IPS-18c (cell line): ENCODE data around the gene PADI6.

Source experiments
- H3K4me3 ChIP-seq: 2 replicates; pipeline ENCODE4 v1.7.0; 2013; ENCODE audit warnings: low read depth, mild to moderate bottlenecking, low read length, moderate library complexity; ENCODE audit not compliant: insufficient read depth
- H3K9me3 ChIP-seq: one replicate; pipeline ENCODE4 v1.6.1; 2013; ENCODE audit warnings: mild to moderate bottlenecking, low read length, moderate library complexity; ENCODE audit not compliant: control insufficient read depth, insufficient read depth

PADI6 gene

DNA sequence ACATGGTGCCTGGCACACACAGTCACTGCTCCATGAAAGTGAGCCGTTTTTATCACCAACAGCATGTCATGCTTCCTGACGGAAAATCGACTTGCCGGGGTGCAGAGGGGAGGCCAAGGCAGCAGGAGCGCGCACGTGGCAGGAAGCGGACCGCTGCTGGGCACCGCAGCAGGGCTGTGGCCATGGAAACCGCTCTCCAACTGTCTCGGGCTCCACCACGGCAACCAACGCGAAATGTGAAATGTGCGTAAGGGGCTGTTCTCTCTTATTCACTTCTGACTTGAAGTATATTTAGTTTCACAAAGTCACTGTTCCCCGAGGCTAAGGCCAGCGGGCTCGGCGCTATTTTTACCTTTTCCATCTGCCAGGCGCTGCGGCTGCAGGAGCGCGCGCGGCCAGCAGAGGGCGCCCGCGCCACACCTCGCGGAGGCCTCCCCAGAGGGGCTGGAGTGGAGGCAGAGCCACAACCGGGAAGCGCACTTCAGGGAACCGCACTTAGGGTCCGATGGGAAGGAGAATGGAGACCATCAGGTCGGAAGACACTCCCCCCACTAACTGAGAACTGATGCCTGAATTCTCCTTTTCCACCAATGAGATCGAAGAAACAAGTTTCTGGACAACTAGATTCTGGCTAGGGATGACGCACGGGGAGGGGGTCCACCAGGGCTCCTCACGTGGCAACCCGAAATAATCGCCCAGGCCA, 47.8 kb downstream of the PADI6 start:
- Histone ChIP-seq H3K9me3 (no peaks in the 10 kb centered on the region), H3K4me3 (no peak overlapping the region)

DNA sequence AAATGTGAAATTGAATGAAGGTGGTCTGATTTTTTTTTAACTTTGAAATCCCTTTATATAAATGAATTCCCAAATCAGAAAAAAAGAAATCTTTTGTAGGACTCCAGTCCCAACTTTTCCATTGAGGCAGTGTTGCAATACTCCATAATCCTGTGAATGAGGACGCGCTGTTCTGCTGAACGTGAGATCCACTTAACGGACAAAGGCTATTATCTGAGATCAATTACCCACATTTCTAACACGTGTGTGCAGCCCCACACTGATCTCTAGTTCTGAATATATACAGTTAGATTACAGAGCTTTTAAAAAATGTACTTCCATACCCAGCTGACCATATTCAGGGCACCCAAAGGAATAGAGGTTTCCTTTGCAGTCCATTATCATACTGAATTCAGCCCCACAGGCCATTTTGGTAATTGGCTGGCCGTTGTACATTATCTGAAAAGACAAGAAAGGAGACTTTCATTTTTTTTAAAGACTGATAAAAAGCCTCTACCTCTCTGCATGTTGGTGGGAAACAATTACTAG, 48.5 kb downstream of the PADI6 start:
- H3K4me3 ChIP-seq = no peak overlapping the region
- H3K9me3 ChIP-seq = no peaks in the 10 kb centered on the region

DNA sequence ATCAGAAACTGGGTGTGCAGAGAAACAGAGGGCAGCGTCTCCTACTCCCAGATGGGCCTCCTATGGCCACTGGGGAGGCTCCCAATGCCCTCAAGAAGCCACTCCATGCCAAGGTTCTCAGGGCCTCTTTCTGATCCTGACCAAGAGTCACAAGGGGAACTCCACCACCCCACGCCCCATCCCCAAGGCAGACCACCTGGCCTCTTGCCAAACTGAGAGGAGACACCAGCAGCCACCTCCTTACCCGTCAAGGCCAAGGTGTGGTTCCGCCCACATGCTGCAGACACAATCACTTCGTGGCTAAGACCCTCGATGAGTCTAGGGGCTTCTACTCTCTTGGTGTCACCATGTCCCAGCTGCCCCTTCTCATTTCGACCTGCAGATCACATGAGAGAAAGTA, 50.5 kb downstream of the PADI6 start:
- Histone ChIP-seq H3K4me3 (no peak overlapping the region), H3K9me3 (no peaks in the 10 kb centered on the region)

DNA sequence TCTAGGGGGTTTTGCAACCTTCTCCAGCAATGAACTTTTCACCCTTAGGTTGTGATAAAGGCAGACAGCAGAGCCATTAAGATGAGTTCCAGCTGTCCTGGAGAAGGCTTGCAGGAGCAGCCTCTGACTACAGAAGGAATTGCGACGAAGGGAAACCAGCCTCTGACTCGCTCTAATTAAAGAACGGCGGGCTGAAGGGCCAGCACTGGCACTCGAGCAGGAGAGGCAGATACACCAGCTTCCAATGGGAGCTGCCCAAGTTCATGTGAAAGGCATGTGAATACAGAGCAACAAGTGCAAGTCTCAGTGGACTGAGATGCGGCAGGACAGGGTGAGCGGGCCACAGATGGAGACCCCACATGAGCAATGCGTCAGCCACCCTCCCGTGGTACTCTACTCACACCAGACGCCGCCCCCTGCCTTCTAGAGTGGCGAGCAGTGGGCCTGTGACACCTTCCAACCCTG, 51.8 kb downstream of the PADI6 start:
- Histone ChIP-seq H3K4me3 (no peak overlapping the region), H3K9me3 (no peaks in the 10 kb centered on the region)

DNA sequence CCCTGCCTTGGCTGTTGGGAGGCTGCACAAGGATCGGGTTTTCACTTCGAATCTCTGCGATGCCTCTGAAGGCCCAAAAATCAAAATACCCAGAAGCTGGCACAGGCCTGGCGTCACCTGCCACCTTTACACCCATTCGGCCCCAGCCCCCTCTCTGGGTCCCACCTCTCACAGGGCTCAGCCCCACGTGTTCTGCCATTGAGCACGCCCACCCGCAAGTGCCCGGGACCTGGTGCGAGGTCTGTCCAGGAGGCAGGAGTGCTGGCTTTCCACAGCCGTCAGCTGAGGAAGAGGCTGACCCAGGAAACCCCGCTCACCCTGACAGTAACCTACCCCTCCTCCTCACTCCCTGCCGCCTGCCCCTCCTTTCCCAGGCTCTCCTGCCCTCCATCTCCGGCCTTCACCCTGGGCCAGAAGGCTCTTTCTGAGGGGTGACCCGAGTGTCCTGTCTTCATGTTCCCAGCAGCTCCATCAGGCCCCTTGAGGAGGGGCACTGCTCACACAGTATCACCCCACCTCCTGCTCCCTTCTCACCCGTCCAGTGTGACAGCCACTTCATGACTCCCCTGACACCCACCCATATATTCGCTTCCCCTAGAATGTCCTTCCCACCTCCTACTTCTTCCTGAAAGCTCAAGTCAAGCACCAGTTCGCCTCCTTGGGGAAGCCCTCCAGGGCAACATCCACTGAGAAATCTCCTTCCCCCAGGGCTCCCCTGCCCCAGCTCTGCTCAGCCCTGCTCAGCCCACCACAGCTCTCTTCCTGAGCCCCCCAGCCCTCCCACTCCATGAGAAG, 54.0 kb downstream of the PADI6 start:
- Histone ChIP-seq H3K9me3 (no peaks in the 10 kb centered on the region), H3K4me3 (no peak overlapping the region)

DNA sequence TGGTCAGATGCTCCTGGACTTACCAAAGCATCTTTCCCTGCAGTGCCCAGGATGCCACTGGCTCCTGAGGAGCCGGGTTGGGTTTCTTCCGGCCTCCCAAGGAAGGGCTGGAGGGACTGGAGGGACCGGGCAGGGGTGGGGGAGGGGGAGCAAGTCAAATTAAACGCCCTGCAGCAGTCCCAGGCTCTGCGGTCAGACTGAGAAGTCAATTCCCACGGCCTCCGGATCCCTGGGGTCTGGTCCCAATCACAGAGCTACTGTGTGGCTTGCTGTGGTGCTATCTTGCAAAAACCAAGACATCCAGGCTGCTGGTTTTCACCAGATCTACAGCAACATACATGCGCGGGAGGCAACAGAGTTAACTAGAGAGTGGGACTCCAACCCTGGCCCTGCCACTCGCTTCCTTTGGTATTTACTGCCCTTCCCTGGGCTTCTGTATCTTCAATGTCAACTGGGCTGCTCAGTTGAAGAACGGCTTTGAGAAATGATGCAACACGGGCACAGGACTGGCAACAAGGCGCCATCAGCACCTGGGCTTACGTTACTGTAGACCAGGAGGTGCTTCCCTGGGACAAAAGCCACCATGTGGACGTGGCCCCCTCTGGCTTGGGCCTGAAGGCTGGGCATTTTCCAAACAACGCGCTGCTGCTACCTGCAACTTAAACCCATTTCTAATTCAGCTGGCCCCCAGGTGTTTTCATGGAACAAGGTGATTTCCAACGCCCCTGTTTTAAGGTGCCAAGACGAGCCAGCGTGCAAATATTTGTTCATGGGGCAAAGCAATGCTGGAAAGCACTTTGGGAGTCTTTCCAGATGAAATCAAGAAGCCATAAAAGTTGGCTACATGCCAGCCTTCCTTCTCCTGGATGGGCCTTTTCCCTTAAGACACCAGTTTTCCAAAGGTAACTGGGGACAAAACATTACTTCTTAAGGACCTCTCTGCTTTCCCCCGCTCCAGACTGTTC, 56.0 kb downstream of the PADI6 start:
- H3K4me3 ChIP-seq = no peak overlapping the region
- no peaks in the 10 kb centered on the region for H3K9me3 ChIP-seq

DNA sequence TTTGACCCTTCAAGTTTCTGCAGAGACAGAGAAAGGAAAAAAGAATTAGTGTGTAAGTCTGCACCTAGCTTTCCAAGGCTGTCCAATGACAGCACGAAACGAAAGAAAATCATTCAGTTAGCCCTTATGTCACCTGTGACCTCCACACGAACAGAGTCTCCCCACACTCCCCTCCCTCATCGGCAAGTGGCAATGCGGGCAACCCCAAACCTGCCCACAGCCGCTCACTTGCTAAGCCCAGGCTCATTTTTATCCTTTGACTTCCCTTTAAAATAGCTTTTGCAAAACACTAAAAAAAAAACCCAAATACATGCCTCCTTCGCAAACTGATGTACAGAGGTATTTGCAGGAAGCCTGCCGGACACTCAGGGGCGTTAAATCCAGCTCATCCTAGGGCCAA, 57.2 kb downstream of the PADI6 start:
- Histone ChIP-seq H3K4me3 (no peak overlapping the region), H3K9me3 (no peaks in the 10 kb centered on the region)

DNA sequence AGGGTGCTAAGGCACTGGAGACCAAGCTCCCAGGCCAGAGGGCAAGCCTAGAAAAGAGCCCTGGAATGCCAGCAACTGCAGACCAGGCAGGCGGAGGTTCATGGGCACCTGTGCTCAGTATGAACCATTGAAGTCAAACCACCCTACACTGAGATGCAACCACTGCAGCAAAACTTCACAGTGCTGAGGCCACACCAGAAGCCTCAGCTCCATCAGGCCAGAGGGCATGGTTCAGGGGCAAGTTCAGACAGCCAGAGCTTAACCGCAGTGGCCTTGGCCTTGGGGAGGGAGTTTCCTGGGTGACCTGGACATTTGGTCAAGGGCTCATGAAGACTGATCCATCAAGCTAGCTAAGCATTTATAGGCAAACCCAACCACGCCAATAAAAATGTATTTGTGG, 60.4 kb downstream of the PADI6 start:
- H3K4me3 ChIP-seq = no peak overlapping the region

DNA sequence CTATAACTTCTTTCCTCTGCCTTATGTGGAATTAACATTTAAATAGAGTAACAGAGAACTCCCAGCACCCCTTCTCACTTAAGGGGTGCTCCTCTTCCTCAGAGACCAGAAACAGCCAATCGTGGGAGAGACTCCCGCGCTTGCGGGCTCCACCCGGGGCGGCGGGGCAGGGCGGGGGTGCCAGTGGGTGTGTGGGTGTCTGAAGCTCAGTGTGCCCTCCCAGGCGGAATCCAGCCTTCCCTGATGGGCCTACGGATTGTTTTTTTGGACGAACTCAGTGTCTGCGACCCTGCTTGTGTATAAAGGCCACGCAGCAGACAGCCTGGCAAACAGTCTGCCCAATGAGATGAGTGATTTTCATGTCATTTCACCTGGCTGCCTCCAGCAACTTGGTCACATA, 61.3 kb downstream of the PADI6 start:
- Histone ChIP-seq H3K9me3 (no peaks in the 10 kb centered on the region), H3K4me3 (no peak overlapping the region)

More for the DNA sequence above, 60.4 kb downstream of the PADI6 start:
- no peaks in the 10 kb centered on the region for H3K9me3 ChIP-seq

DNA sequence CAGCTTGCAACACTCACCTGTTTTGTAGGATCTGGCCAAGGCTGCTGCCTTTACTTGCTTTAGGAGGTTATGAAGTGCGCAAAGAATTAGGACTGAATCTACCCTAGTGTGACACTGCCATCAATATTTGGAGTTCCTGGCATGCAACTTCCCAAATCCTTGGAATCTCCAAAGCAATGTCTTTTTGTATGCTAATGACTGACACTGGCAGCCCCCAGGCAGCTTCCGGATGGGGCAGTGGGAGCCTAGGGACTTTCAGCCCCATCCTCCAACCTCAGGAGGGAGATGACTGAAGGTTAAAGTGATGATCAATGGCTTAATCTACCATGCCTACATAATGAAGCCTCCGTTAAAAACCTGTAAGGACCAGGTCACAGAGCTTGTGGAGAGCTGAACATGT, 62.0 kb downstream of the PADI6 start:
- H3K9me3 ChIP-seq = no peaks in the 10 kb centered on the region
- no peak overlapping the region for H3K4me3 ChIP-seq

DNA sequence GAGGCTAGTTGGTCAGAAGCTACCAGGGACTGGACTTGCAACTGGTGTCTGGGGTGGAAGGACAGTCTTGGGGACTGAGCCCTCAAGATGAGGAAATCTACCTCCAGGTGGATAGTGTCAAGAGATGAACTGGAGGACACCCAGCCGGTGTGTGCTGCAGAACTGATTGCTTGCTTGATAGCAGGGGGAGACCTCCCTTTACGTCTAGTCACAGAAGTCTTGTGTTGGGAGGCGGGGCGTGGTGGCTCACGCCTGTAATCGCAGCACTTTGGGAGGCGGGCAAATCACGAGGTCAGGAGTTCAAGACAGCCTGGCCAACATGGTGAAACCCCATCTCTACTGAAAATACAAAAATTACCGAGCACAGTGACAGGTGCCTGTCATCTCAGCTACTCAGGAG, 62.6 kb downstream of the PADI6 start:
- Histone ChIP-seq H3K9me3 (no peaks in the 10 kb centered on the region), H3K4me3 (no peak overlapping the region)

DNA sequence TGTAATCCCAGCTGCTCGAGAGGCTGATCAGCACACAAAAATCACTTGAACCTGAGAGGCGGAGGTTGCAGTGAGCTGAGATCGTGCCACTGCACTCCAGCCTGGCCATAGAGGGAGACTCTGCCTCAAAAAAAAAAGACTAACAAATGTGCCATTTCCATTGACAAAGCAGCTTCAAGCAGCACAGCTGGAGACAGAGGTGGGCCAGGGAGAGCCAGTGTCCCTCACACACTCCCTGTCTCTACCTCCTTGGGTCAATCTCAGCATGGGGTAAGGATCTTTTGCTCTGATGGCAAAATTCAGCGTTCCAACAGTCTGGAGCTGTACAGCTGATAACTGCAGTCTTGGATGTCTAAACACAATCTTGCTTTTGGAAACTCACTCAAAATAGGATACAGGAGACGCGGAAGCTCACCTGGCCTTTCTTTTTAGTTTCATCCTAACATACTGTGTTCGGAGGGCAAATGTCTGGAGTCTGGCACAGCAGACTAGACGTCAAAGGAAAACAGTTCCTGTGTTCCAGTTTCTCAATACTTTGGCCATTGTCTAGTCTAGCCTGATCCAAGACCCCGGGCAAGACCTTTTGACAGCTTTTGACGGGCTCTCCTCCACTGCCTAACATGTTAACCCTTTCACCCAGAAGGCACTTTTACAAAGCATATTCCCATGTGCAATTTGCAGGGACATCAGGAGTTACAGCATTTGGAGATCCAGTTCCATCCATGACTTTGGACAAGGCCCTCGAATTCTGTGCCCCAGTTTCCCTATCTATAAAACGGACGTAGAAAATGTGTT, 64.6 kb downstream of the PADI6 start:
- Histone ChIP-seq H3K9me3 (no peaks in the 10 kb centered on the region), H3K4me3 (peak overlapping the region; percentile 82)

DNA sequence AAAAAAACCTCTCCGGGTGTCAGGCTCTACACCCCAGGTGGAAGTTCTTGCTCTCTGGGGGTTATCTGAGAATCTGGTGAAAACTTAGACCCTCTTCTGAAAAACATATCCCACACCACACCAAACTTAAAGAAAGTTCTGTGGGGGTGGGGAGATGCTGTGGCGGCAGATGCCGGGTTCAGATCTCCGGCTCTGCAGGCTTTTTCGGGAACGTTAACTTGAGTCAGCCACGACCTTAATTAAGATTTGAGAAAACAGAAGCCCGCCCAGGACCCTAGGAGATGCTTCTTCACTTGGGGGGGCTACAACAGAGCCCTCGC, 65.2 kb downstream of the PADI6 start:
- H3K4me3 ChIP-seq = peak overlapping the region; percentile 82
- H3K9me3 ChIP-seq = no peaks in the 10 kb centered on the region

DNA sequence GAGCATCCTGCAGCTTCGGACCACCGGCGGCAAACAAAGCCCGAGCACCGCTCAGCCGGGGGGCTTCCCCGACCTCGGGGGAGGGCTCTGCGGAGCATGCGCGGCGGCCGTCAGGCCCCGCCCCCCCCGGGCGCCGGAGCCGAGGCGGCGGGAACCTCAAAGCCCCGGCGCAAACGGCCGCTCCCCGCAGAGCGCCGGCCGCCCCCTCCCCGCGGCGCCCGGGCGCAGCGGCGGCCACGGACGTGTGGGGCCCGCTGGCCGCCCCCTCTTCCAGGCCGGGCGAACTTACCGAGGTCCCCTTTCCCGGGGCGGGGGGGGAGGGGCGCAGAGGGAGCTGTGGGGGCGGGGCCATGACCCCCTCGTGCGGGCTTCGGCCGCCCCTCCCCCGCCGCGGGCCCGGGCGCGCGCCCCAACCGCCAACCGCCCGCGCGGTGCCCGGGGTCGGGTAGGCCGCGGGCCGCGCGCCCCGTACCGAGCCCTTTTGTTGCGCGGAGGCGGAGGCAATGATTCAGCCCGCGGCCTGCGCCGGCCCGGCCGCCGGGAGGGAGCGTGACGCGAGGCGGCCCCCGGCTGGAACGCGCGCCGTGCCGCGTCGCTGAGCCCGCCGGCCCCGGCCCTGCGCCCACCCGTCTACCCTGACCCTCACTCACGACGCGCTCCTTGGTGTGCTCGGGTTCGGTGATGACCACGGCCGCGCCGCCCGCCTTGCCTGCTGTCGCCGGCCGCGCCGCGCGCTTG, 65.8 kb downstream of the PADI6 start:
- H3K4me3 ChIP-seq = peak overlapping the region; percentile 82
- H3K9me3 ChIP-seq = no peaks in the 10 kb centered on the region

DNA sequence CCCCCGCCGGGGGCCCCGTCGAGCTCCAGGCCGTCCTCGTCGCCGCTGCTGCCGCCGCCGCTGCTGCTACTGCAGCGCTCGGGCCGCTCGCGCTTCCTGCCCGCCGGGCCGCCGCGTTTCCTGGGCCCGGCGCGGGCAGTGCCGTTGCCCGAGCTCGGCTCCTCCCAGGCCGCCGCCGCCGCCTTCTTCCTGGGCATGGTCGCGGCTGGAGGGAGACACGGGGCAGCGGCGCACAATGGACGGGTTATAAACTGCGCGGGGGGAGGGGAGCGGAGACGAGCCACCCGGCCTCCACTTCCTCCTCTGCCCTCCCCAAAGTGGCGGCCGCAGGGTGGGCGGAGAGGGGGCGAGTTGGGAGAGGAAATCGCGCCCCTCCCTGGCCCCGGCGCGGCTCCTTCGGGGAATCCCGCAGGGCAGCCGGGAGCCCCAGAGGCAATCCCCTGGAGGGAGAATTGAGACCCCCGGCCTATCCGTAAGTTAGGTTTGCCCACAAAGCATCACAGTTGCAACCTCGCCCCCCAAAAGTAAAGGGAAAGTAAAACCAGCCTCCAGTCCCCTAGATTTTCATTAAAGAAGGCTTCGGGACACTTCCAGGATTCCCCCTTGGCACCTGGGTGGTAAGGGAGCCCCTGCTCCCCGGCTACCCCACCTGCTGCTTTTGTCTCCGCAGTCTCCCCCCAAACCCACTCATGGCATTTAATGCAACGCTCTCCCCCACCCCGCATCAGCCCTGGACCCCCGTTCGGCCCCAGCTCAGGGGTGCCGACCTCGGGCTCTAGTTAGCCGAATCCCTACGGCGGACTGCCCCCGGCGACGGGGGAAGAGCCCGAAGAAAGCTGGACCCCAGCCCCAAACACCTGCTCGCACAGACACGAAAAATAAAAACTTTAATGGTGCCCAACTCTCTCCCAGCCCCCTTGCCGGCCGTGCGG, 66.6 kb downstream of the PADI6 start:
- peak overlapping the region; percentile 82 for H3K4me3 ChIP-seq
- H3K9me3 ChIP-seq = no peaks in the 10 kb centered on the region
